HG02885 (cell line): ENCODE results near the gene GDNF.
"Not testable (repeated sequence)": the region's sequence is repeated elsewhere in the genome, so short reads cannot be mapped to it uniquely, and the experiment has no call there.

Experiments
- ATAC-seq: cut with Tn5 transposase; IDR thresholded peaks from one replicate; pipeline ENCODE4 v1.9.1; 2021; ENCODE audit warnings: mild to moderate bottlenecking; ENCODE audit not compliant: unreplicated experiment, poor library complexity

GDNF gene, protein sequence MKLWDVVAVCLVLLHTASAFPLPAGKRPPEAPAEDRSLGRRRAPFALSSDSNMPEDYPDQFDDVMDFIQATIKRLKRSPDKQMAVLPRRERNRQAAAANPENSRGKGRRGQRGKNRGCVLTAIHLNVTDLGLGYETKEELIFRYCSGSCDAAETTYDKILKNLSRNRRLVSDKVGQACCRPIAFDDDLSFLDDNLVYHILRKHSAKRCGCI

DNA sequence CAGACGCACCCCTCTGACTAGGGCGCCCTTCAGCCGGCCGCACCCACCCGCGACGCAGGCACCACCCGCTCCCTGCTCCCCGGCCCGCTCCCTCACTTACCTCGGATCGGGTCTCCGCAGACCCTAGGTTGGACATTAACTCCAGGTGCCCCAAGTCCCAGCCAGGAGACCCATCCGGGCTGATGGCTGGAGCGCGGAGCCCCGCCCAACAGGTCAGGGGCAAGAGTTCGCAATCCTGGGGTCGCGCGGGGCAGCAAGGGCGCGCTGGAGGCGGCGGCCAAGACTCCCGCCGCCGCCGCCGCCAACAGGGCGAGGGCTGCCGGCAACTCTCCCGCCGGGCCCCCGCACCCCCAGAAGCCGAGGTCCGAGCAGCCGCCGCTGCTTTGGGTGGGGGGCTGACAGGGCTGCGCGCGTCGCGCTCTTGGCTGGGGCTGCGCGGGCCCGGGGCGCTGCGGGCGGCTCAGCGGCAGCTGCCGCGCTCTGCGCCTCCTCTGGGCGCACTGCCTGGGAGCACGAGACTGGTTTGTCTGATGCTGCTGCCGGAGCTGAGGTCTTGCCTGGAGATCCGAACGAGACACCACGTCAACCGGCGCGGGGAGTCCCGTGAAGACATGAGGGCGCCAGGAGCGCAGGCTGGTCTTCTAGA, at the start of gene GDNF:
TSS of gene GDNF (minus strand) at position 635 of the 646 bp plus-strand sequence. CDS start 5,245 bp downstream, outside the sequence.
- ATAC-seq: no peak

- ATAC-seq: no peak
Measured at GRCh38 chr5:37888476-37888875, 48.6 kb upstream of the GDNF start.

GRCh38 chr5:37886242-37886905, 46.5 kb upstream of the GDNF start:
- no peak for ATAC-seq

GRCh38 chr5:37882636-37883035, 42.8 kb upstream of the GDNF start:
- ATAC-seq: no peak

- ATAC-seq: peak; percentile 94
Measured at GRCh38 chr5:37881359-37881758, 41.5 kb upstream of the GDNF start.

DNA sequence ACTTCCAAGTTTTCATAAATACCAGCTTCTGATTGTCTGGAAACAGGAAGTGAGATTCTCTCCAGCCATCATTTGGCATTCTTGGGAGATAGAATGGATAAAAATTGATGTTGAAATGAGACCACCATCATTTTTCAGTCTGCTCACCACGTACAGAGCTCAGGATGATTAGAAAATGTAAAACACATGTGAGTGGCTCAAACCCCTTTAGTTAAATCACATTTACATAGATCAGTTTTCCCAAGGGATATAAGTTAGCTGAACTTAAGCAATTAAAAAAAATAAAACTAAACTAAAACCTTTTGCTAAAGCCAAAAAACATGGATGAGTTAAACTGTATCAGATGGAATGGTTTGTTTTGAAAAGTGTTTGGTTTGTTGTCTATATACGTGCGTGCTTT, 37.1 kb upstream of the GDNF start:
- no peak for ATAC-seq

DNA sequence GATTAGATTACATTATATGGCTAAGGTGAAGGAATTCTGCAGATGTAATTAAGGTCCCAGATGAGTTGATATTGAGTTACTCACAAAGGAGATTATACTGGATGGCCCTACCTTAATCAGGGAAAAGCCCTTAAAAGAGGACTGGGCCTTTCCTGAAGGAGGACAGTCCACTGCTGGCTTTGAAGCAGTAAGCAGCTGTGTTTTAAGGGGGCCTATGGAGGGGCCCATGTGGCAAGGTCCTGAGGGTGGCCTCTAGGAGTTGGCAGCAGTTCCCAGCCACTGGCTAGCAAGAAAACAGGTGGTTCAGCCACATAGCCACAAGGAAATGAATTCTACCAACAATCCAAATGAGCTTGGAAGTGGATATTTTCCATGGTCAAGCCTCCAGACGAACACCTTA, 36.4 kb upstream of the GDNF start:
- no peak for ATAC-seq

DNA sequence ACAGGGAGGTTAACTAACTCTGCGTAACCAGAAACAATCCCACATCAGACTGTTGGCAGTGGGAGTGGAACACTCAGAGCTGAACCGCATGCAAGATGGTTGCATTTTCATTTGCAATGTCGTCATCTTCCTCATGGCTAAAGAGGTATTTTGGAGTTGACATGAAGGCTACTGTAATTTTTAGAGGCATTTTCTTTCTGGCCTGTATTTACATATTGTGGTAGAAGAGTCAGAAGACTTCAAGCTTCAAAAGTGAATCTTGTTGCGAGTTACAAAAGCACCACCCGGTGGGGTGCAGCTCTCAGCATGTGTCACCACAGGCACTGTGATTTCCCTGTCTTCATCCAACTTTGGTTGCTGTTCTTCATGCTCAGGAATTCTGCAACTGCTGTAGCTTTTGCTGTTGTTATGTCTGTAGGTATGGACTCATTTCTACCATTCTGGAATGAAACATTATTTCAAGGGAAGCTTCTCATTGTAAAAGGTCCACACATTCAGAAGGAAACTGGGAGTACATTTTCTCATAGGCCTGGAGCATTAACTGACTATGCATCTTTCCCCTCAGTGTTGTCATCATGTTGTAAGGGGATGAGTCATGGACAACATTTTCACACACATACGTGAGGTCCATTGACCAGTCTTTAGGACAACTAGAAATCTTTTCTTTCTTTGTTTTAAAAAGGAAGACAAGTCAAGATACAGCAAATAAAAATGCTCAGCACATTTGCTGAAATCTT, 35.4 kb upstream of the GDNF start:
- ATAC-seq: peak; percentile 61

DNA sequence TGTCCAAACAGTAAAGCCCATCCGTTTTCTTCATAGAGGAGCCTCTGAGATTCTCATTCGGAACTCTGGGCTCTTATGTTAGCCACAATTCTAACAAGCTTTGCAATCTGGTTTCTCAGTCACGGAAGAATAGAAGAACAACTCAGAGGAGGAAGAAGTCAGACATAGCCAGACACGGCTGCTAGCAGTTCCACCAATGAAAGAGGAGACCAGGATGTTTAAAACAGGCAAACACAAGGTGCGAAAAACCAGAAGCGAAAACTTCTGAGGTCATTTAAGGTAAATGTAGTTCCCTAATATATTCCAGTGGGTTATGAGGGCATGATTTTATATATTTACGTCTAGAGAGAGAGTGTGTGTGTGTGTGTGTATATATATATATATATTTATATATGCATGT, 34.1 kb upstream of the GDNF start:
- ATAC-seq: peak; percentile 60

DNA sequence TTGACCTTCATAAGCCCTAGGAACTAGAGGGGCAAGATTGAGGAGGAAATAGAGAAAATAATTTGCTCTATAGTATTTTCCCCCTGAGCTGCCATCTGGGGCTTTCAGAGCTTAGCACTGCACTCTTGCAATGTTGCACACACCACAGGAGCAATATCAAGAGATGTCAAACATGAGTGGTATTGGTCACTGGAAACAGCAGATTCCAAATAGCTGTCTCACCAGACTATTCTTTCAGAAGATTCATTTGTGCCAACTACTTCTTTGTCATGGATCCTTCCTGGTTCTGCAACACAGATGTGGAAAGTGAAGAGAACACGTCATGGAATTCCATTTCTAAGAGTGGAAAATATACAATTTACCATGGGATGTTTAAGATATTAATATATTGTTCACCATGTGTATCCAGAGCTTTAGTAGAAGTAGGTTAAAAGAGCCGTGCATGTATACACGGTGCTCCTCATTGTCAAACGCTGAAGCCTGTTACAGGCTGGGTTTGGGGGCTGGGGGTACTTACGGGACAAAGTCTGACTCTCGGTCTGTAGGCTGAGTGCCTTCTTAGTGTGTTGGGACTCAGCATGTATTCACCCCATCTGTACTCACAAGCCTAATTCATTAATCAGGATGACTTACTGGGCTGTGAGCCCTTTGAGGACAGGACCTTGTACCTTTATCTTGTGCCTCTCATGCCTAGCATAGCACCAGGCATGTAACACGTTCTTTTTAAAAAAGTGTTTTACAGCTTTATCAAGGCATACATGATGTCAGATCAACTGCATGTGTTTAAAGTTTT, 31.4 kb upstream of the GDNF start:
- no peak for ATAC-seq

- no peak for ATAC-seq
Measured at GRCh38 chr5:37869216-37869615, 29.4 kb upstream of the GDNF start.

GRCh38 chr5:37867654-37868053, 27.8 kb upstream of the GDNF start:
- no peak for ATAC-seq

DNA sequence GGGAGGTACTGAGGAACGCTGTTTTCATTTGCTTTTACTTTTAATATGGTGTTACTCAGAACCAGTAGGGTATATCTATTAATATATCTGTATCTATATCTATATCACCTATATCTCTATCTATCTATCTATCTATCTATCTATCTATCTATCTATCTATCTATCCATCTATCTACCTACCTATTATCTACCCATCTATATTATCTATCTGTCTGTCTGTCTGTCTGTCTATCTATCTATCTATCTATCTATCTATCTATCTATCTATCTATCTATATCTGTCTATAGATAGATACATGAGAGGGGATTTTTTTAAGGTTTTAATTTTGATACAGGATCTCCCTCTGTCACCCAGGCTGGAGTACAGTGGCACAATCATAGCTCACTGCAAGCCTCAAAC, 23.1 kb upstream of the GDNF start:
- ATAC-seq: not testable (repeated sequence)

- no peak for ATAC-seq
Measured at GRCh38 chr5:37860206-37860605, 20.4 kb upstream of the GDNF start.

DNA sequence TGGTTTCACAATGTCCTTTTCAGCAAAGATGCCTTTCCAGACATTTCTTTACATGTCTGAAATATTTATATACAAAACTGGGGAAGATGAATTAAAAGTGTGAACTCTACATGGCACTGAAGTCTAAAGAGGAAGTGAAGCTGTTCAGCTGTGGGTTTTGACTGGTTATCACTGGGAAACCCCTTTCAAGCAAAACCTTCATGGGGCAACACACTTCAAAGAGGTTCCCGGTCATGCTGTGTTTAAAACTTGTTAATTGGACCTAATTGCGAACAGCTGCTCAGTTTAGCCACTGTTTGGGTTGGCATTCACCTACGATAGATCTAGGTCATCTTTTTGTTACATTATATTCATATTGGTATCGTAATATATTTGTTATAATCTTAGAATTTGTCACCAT, 20.0 kb upstream of the GDNF start:
- ATAC-seq: peak; percentile 97

- ATAC-seq: peak; percentile 36
Measured at GRCh38 chr5:37858250-37858649, 18.4 kb upstream of the GDNF start.

- ATAC-seq: no peak
Measured at GRCh38 chr5:37857696-37858095, 17.9 kb upstream of the GDNF start.

DNA sequence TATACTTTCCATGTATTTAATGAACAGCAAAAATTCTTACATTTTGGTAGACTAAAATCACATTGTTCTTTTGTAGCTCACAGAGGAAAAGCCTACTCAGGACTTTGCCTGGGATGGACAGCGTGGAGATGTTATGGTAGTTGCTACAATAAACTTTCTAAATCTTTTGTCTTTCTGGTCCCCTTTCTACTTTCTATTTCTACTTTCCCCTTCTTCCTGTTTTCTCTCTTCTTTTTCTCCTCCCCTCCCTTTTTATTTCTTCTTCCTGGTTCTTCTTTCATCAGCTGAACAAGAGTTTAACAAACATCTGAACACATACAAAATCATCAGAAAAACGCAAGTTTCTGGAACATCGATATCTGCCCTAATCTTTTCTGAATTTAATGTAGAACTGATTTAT, 15.6 kb upstream of the GDNF start:
- no peak for ATAC-seq

DNA sequence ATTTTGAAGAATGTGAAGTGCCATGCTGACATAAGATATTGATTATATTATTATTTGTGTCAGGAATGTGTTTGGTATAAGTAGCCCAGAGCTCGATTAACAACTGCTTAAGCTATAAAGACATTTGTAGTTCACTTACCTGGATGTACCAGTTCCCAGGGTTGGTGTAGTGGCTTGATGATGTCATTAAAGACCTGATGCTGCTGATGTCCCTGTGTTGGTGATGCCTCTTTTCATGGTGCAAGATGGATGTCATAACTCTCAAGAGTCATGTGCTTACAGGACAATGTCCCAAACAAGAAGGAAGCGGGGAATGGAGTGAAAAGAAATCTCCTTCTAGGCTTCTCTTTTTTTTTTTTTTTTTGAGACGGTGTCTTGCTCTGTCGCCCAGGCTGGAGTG, 11.5 kb upstream of the GDNF start:
- no peak for ATAC-seq

GRCh38 chr5:37850226-37850865, 10.5 kb upstream of the GDNF start:
- ATAC-seq: no peak
